Activated T-cell treated with anti-CD3 and anti-CD28 coated beads, Interleukin-2, amount 50 U/mL, for 72 hours (primary cell): ENCODE results near the gene CLASP2. TPM values are rescaled to one million over a fixed set of nuclear protein-coding genes. Genes with fewer than 3 reads are reported as not detected.

Source experiments
- ATAC-seq, 2 donors: fragments of 150-1000 bp; cut with Tn5 transposase; replicated peaks in 1 of 2; 2 replicates each; pipeline ENCODE4 v1.10.0; 2021; ENCODE audit warnings: moderate library complexity in 2 of 2, mild to moderate bottlenecking in 1 of 2
- DNase-seq, 2 donors: peaks; one replicate each; pipeline ENCODE4 v3.0.0; 2021 to 2022; ENCODE audit warnings: mixed read lengths in 1 of 2
- H3K27ac Mint-ChIP-seq: one replicate; pipeline ENCODE4 v1.8.0; 2022; ENCODE audit warnings: mild to moderate bottlenecking, moderate library complexity, mixed read lengths
- H3K27me3 Mint-ChIP-seq: one replicate; pipeline ENCODE4 v1.8.0; 2022; ENCODE audit warnings: low read depth, mixed read lengths
- H3K36me3 Mint-ChIP-seq, 2 donors: one replicate each; pipeline ENCODE4 v1.8.0; 2022; ENCODE audit warnings: mixed read lengths in 2 of 2, mild to moderate bottlenecking in 1 of 2; ENCODE audit not compliant: insufficient read depth in 2 of 2
- H3K4me1 Mint-ChIP-seq: one replicate; pipeline ENCODE4 v1.8.0; 2022; ENCODE audit warnings: low read depth, mixed read lengths
- H3K4me3 Mint-ChIP-seq, 2 donors: one replicate each; pipeline ENCODE4 v1.8.0; 2022; ENCODE audit warnings: mild to moderate bottlenecking in 2 of 2, mixed read lengths in 2 of 2, moderate library complexity in 2 of 2
- H3K9me3 Mint-ChIP-seq, 2 donors: one replicate each; pipeline ENCODE4 v1.8.0; 2022; ENCODE audit warnings: mixed read lengths in 2 of 2
- total RNA-seq, 2 donors: library from RNA; stranded (reverse); gene quantifications; one replicate each; pipeline ENCODE4 v1.2.3, GENCODE V29; 2022

CLASP2 gene
- total RNA-seq, 2 donors from 2014 or later, result 58.5 to 68.5 TPM

DNA sequence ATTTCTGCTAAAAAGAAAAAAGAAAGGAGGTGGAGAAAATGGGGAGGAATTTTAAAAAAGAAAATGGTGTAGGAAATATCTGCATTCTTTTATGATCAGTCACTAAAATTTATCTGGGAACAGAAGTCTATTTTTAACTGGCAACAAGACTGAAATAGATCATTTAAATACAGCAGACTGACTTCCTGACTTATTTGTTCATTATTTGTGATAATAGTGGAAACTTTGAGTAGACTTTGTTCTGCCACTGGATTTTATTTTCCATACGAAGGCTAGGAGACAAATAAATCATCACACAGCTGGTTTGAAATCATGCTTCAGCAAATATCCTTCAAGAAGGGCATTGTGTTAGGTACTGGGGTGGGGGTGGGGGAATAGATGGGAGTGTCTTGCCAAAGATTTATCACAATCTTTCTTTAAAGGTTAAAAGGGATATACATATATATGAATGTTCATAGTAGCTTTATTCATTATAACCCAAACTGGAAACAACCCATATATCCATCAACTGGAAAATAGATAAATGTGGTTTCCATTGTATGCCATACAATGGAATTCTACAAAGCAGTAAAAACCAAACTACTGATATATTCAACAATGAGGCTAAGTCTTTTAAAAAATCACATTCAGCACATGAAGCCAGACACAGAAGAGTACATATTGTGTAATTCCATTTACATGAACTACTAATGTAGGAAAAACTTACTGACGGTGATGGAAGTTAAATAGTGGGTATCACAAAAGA lies 4.7 kb upstream of the CLASP2 start:
- no peak for DNase-seq
- H3K27ac Mint-ChIP-seq, result no peak overlapping the region

DNA sequence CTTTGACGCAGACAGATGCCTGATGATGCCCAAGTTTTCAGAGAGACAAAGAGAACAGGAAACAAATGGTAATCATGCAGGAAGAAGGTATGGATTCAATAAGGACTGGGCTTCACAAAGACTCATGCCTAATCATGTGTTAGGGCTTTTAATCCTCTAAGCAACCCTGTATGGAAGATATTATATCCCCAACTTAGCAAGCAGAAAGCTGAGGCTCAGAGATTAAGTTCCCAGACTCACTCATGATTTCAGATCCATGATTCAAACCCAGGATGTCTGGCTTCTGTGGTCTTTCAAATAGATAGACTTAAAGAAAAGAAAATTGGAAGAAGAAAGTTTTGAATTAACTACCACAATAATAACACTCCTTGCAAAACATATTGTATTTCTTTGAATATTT lies 4.1 kb upstream of the CLASP2 start:
- Mint-ChIP-seq H3K27ac (no peak overlapping the region), H3K9me3 (no peaks in the 10 kb centered on the region), H3K36me3 (no peaks in the 10 kb centered on the region), H3K4me3 (no peak overlapping the region), H3K4me1 (peaks cover 14% of the 10 kb centered on the region), H3K27me3 (no peaks in the 10 kb centered on the region)
- no peak for DNase-seq
- ATAC-seq, result no peak

More for the DNA sequence above, 4.7 kb upstream of the CLASP2 start:
- Mint-ChIP-seq H3K4me1 (peaks cover 14% of the 10 kb centered on the region), H3K4me3 (no peak overlapping the region), H3K36me3 (no peaks in the 10 kb centered on the region), H3K27me3 (no peaks in the 10 kb centered on the region), H3K9me3 (no peaks in the 10 kb centered on the region)
- no peak for ATAC-seq

DNA sequence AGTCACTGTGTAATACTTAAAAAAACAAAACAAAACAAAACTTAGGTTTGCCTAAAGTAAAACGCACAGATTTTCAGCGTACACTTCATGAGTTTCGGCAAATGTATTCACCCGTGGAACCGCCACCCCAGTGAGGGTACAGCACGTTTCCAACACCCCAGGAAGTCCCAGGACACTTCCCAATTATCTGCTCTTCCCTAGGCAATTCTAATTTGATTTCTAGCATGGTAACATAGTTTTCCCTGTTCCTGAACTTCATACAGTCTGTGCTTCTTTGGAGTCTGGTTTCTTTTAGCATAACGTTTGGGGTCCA lies 497 bp upstream of the CLASP2 start:
- Mint-ChIP-seq H3K27ac (peak overlapping the region; percentile 97), H3K27me3 (no peaks in the 10 kb centered on the region), H3K36me3 (peaks cover 0 to 2% of the 10 kb centered on the region in 2 donors), H3K4me1 (peaks cover 14% of the 10 kb centered on the region), H3K4me3 (no peak overlapping the region), H3K9me3 (no peaks in the 10 kb centered on the region)
- no peak for DNase-seq
- peak in 1 of 2 donors; percentile 1 for ATAC-seq

DNA sequence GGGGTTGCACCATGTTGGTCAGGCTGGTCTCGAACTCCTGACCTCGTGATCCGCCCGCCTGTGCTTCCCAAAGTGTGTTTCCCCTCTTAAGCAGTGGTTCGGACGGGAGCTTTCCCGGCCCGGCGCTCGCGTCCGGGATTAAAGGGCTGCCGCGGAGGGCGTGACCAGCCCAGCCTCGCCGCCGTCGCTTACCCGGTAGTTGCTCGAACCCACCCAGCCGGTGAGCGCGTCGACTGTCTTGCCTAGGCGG lies 513 bp downstream of the CLASP2 start:
- no peaks in the 10 kb centered on the region for H3K27me3 Mint-ChIP-seq
- no peak overlapping the region for H3K4me3 Mint-ChIP-seq
- H3K4me1 Mint-ChIP-seq, result peaks cover 14% of the 10 kb centered on the region
- peaks cover 0 to 2% of the 10 kb centered on the region in 2 donors for H3K36me3 Mint-ChIP-seq
- no peak for DNase-seq
- peak in 1 of 2 donors; percentile 65 for ATAC-seq
- H3K27ac Mint-ChIP-seq, result peak overlapping the region; percentile 91
- no peaks in the 10 kb centered on the region for H3K9me3 Mint-ChIP-seq

DNA sequence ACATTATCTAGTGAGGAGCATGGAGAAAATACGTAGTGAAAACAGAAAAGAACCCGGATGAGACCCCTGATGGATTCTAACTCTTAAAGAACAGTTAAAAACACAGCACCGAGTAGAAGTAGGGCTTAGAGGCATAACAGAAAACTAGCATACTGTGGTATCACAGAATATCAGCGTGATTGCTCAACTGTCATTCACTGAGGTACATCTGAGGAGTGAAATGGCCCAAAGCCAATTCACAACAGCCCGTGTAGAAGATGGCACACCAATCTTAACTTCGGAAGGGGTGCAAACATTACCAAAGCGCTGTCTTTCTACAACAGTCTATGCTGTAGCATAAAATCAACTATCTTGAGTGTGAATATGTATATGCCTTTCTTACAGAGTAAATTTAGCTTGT lies 1.8 kb downstream of the CLASP2 start:
- ATAC-seq, result no peak
- H3K4me3 Mint-ChIP-seq, result no peak overlapping the region
- H3K36me3 Mint-ChIP-seq, result peaks cover 0 to 4% of the 10 kb centered on the region in 2 donors
- peaks cover 14% of the 10 kb centered on the region for H3K4me1 Mint-ChIP-seq
- no peaks in the 10 kb centered on the region for H3K9me3 Mint-ChIP-seq
- no peak for DNase-seq
- H3K27me3 Mint-ChIP-seq, result no peaks in the 10 kb centered on the region
- H3K27ac Mint-ChIP-seq, result no peak overlapping the region

DNA sequence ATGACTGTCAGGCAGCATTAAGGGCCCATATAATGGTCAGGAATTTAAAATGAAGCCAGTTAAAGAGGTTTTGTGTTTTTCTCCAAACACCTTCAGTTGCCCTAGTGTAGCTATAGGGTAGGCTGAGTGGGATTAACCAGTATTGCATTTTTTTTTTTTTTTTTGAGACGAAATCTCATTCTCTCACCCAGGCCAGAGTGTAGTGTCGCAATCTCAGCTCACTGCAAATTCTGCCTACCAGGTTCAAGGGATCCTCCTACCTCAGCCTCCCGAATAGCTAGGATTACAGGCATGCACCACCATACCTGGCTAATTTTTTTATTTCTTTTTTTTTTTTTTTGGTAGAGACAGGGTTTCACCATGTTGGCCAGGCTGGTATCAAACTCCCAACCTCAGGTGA lies 7.0 kb downstream of the CLASP2 start:
- Mint-ChIP-seq H3K27me3 (no peaks in the 10 kb centered on the region), H3K9me3 (no peaks in the 10 kb centered on the region), H3K27ac (no peak overlapping the region), H3K4me3 (no peak overlapping the region), H3K4me1 (peaks cover 12% of the 10 kb centered on the region), H3K36me3 (peaks cover 0 to 6% of the 10 kb centered on the region in 2 donors)
- DNase-seq (no peak), ATAC-seq (no peak)

DNA sequence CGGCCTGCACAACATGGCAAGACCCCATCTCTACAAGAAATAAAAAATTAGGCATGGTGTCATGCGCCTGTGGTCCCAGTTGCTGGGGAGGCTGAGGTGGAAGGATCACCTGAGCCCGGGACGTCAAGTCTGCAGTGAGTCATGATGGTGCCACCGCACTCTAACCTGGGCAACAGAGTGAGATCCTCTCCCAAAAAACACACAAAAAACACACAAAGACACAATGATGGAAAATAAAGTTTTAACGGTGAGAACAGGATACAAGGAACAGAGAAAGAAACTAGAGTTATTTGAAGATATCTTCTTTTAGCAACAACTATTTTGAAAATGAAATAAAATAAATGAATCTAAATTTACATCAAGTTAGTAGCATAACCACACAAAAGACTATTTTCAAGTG lies 12.0 kb downstream of the CLASP2 start:
- no peaks in the 10 kb centered on the region for H3K27me3 Mint-ChIP-seq
- peaks cover 5 to 11% of the 10 kb centered on the region in 2 donors for H3K9me3 Mint-ChIP-seq
- no peak overlapping the region for H3K27ac Mint-ChIP-seq
- no peak overlapping the region for H3K4me3 Mint-ChIP-seq
- peaks cover 12% of the 10 kb centered on the region for H3K4me1 Mint-ChIP-seq
- H3K36me3 Mint-ChIP-seq, result peaks cover 8 to 21% of the 10 kb centered on the region in 2 donors
- no peak for DNase-seq
- no peak for ATAC-seq

DNA sequence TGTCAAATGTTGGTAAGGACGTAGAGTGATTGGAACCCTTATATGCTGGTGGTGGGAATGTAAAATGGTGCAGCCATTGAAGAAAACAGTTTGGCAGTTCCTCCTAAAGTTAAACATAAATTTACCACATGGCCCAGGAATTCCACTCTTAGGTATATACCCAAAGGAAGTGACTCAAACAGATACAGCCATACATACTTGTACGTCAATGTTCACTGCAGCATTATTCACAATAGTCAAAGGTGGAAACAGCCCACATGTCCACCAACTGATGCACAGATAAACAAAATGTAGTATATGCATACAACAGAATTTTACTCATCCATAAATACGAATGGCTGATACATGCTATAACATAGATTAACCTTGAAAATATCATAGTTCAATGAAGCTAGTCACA lies 13.2 kb downstream of the CLASP2 start:
- Mint-ChIP-seq H3K27ac (no peak overlapping the region), H3K36me3 (peaks cover 8 to 22% of the 10 kb centered on the region in 2 donors), H3K4me1 (peaks cover 12% of the 10 kb centered on the region), H3K27me3 (no peaks in the 10 kb centered on the region), H3K9me3 (peaks cover 5 to 11% of the 10 kb centered on the region in 2 donors), H3K4me3 (no peak overlapping the region)
- ATAC-seq (peak; percentile 64 to 92), DNase-seq (no peak)

DNA sequence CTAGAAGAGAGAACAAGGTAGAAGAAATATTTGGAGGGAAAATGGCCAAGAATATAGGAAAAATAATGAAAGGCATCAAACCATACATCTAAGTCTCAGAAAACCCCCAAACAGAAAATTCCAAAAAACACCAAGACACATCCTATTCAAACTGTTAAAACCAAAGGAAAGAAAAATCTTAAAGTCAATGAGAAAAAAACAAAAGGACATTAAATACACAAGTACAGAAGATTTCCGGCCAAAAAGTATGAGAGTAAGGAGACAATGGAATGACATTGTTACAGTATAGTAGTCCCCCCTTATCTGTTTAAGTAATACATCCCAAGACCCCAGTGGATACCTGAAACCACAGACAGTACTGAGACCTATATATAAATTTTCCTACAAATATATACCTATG lies 18.8 kb downstream of the CLASP2 start:
- peaks cover 10 to 13% of the 10 kb centered on the region in 2 donors for H3K9me3 Mint-ChIP-seq
- H3K4me1 Mint-ChIP-seq, result peaks cover 10% of the 10 kb centered on the region
- H3K4me3 Mint-ChIP-seq, result no peak overlapping the region
- H3K36me3 Mint-ChIP-seq, result peaks cover 15 to 22% of the 10 kb centered on the region in 2 donors
- no peak overlapping the region for H3K27ac Mint-ChIP-seq
- no peak for DNase-seq
- no peak for ATAC-seq
- H3K27me3 Mint-ChIP-seq, result no peaks in the 10 kb centered on the region

DNA sequence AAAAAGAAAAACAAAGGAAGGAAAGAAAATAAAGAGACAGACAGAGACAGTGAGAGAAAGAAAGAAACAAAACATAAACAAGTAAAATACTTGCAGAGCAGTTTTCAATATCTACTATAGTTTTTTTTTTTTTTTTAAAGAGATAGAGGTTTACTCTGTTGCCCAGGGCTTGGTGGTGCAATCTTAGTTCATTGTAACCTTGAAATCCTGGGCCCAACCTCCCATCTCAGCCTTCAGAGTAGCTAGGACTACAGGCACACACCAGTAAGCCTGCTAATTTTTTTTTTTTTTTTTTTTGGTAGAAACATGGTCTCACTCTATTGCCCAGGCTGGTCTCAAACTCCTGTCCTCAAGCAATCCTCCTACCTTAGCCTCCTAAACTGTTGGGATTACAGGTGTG lies 23.1 kb downstream of the CLASP2 start:
- Mint-ChIP-seq H3K9me3 (peaks cover 5% of the 10 kb centered on the region in 2 donors), H3K27ac (no peak overlapping the region), H3K36me3 (peaks cover 7 to 10% of the 10 kb centered on the region in 2 donors), H3K4me3 (no peak overlapping the region), H3K27me3 (no peaks in the 10 kb centered on the region), H3K4me1 (peaks cover 19% of the 10 kb centered on the region)
- DNase-seq (no peak), ATAC-seq (no peak)

DNA sequence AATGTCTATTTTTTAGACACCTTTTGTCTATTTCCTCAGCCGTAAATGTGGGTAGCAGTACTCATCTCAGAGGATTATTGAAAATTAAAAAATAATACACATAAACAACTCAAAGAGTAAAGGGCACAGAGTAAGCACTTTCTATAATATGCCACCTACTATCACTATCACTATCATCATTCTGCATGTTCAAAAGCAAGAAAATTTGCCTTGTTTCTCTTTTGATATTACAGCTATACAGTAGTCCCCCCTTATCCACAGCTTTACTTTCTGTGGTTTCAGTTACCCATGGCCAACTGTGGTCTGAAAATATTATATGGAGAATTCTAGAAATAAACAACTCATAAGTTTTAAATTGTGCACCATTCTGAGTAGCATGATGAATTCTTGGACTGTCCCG lies 27.7 kb downstream of the CLASP2 start:
- Mint-ChIP-seq H3K36me3 (peaks cover 0 to 2% of the 10 kb centered on the region in 2 donors), H3K9me3 (no peaks in the 10 kb centered on the region), H3K4me1 (peaks cover 10% of the 10 kb centered on the region), H3K4me3 (no peak overlapping the region), H3K27me3 (no peaks in the 10 kb centered on the region), H3K27ac (no peak overlapping the region)
- DNase-seq, result no peak
- no peak for ATAC-seq

DNA sequence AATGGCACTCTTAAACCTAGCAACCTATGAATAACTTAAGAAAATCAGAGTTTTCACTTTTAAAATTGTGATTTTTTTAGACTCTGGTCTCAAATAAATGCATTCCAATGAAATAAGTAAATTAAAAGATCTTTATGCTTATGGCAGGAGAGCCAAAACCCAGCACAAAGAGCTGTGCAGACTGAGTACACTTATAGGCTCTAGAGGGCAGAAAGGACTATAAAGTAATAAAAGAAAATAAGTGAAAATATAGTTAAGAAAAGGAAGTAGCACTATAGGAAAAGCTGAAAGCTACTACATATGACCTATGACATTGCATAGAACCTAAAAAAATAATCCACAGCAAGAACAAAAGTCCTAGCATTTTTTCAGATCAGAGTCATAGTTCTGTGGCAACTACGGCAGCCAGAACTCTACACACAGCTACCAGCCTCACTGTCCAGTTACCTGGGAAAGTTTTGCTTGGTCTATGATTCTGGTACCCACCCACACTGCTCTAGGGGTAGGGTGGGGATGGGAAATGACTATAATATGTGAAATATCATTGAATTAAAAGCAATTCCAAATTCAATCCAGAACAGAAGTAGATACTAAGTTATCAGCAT lies 30.5 kb downstream of the CLASP2 start:
- DNase-seq (no peak), ATAC-seq (no peak)
- H3K4me3 Mint-ChIP-seq, result no peak overlapping the region
- no peak overlapping the region for H3K27ac Mint-ChIP-seq
- H3K36me3 Mint-ChIP-seq, result peaks cover 2% of the 10 kb centered on the region in 2 donors
- no peaks in the 10 kb centered on the region for H3K27me3 Mint-ChIP-seq
- no peaks in the 10 kb centered on the region for H3K4me1 Mint-ChIP-seq
- no peaks in the 10 kb centered on the region for H3K9me3 Mint-ChIP-seq

DNA sequence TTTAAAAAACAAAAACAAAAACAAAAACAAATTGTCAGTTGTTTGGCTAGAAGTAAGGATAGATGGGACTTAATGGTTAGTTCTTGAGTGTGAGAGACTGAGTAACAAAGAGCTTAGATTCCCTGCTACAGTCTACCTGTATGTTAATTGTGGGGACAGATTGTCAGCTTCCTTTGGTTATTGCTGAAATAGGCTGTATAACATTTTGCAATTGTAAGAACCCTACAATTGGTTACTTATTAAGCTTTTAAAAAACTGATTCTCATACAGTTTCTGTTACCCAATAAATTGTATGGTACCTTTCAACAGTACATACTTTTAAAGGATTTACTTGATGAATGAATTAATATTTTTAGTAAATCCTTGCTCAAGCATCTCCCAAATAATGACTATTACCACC lies 35.3 kb downstream of the CLASP2 start:
- H3K36me3 Mint-ChIP-seq, result peaks cover 15 to 29% of the 10 kb centered on the region in 2 donors
- H3K4me1 Mint-ChIP-seq, result no peaks in the 10 kb centered on the region
- H3K27ac Mint-ChIP-seq, result no peak overlapping the region
- H3K9me3 Mint-ChIP-seq, result peaks cover 3 to 4% of the 10 kb centered on the region in 2 donors
- no peaks in the 10 kb centered on the region for H3K27me3 Mint-ChIP-seq
- ATAC-seq, result no peak
- H3K4me3 Mint-ChIP-seq, result no peak overlapping the region
- DNase-seq, result no peak

DNA sequence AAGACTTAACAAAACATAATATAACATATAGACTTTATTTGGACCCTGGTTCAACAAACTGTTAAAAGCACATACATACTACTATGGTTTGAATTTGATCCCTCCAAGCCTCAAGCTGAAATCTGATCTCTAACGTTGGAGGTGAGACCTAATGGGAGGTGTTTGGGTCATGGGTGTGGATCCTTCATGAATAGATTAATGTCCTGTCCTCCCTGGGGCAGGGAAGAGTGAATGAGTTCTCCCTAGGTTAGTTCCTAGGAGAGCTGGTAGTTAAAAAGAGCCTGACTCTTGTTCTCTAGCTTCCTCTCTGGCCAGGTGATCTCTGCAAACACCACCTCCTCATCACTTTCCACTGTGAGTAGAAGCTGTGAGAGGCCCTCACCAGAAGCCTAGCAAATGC lies 36.4 kb downstream of the CLASP2 start:
- ATAC-seq (no peak), DNase-seq (no peak)
- Mint-ChIP-seq H3K4me3 (no peak overlapping the region), H3K27ac (no peak overlapping the region), H3K27me3 (no peaks in the 10 kb centered on the region), H3K9me3 (peaks cover 4 to 5% of the 10 kb centered on the region in 2 donors), H3K36me3 (peaks cover 16 to 33% of the 10 kb centered on the region in 2 donors), H3K4me1 (no peaks in the 10 kb centered on the region)
